ACC112 (cell line): ENCODE results near the gene KCMF1.
A peak's percentile ranks its signal among the peaks of the same experiment; 100 is the strongest.

ENCODE experiments used
- H2AFZ ChIP-seq: fragments of 200-600 bp; sonication (generic); one replicate; pipeline ENCODE4 v1.6.0; 2017; ENCODE audit warnings: antibody characterized with exemption, low read length; ENCODE audit not compliant: unreplicated experiment
- H3K27ac ChIP-seq: fragments of 200-600 bp; sonication (generic); 2 replicates; pipeline ENCODE4 v1.5.1; 2014; ENCODE audit warnings: low read depth, mild to moderate bottlenecking, antibody characterized with exemption, low read length, moderate library complexity
- H3K27me3 ChIP-seq: fragments of 200-600 bp; sonication (generic); 2 replicates; pipeline ENCODE4 v1.6.1; 2014; ENCODE audit warnings: mild to moderate bottlenecking, antibody characterized with exemption, low read length, moderate library complexity, mixed read lengths; ENCODE audit not compliant: insufficient read depth
- H3K36me3 ChIP-seq: fragments of 200-600 bp; sonication (generic); 2 replicates; pipeline ENCODE4 v1.6.1; 2016; ENCODE audit warnings: mild to moderate bottlenecking, antibody characterized with exemption, low read length, moderate library complexity, mixed read lengths; ENCODE audit not compliant: insufficient read depth
- H3K4me1 ChIP-seq: fragments of 200-600 bp; sonication (generic); one replicate; pipeline ENCODE4 v1.6.1; 2016; ENCODE audit warnings: low read length, mixed read lengths; ENCODE audit not compliant: insufficient read depth, unreplicated experiment, control insufficient read depth
- H3K4me3 ChIP-seq: fragments of 200-600 bp; sonication (generic); 2 replicates; pipeline ENCODE4 v1.5.1; 2014; ENCODE audit warnings: mild to moderate bottlenecking, low read depth, low read length
- H3K79me2 ChIP-seq: fragments of 200-600 bp; sonication (generic); one replicate; pipeline ENCODE4 v1.6.0; 2016; ENCODE audit warnings: low read length; ENCODE audit not compliant: control insufficient read depth, unreplicated experiment, insufficient read depth

KCMF1 gene

DNA sequence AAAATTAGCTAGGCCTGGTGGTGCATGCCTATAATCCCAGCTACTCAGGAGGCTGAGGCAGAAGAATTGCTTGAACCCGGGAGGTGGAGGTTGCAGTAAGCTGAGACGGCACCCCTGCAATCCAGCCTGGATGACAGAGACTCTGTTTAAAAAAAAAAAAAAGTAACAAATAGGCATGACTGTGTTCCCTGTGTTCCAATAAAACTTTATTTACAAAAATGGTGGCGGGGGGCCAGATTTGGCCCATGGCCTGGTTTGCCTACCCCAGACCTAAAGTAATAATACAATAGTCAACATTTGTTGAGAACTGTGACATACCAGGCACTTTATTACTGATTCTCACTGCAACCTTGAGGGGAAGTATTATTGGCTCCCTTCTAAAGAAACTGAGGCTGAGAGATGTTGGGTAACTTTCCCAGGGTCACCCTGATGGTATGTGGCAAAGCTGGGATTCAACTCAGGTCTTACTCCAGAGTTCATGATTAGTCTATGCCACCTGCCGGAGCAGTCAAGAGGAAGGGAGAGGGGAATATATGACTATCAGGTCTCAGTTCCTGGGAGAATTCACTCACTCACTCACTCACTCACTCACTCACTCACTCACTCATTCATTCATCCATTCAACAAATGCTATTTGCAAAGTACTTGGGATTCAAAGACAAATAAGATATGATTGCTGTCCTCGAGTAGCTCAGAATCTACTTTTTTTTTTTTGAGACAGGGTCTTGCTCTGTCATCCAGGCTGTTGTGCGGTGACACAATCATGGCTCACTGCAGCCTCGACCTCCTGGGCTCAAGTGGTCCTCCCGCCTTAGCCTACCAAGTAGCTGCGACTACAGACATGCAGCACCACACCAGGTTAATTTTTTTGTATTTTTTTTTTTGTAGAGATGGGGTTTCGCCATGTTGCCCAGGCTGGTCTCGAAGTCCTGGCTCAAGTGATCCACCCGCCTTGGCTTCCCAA, 14.3 kb upstream of the KCMF1 start:
- H3K4me1 ChIP-seq, result peaks cover 30% of the 10 kb centered on the region
- H3K79me2 ChIP-seq, result peaks cover 1% of the 10 kb centered on the region
- no peaks in the 10 kb centered on the region for H3K36me3 ChIP-seq
- peak overlapping the region; percentile 95; the same call in 1 of the 2 replicates for H3K27ac ChIP-seq
- H3K27me3 ChIP-seq, result no peaks in the 10 kb centered on the region
- H3K4me3 ChIP-seq, result no peak overlapping the region
- H2AFZ ChIP-seq, result no peak overlapping the region

DNA sequence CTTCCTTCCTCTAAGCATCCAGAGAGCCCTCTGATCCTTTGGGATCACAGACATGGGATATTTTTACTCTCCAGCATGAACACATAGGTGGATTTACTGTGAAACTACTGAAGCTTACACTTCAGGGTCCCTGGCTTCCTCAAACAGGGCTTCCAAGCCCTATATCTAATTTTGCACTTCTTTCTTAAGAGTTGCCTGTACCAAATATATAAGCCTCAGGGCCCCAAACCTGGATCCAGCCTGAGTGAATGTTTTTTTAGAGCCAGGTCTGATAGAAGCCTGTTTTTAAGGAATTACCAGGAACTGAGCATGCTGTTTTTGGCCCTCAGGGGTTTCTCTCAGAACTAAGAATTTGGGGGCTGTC, 13.2 kb upstream of the KCMF1 start:
- no peaks in the 10 kb centered on the region for H3K27me3 ChIP-seq
- peaks cover 4% of the 10 kb centered on the region for H3K79me2 ChIP-seq
- no peak overlapping the region for H2AFZ ChIP-seq
- H3K4me3 ChIP-seq, result no peak overlapping the region
- peaks cover 30% of the 10 kb centered on the region for H3K4me1 ChIP-seq
- peaks cover 4% of the 10 kb centered on the region; the same call in 1 of the 2 replicates for H3K36me3 ChIP-seq
- H3K27ac ChIP-seq, result peak overlapping the region; percentile 95

DNA sequence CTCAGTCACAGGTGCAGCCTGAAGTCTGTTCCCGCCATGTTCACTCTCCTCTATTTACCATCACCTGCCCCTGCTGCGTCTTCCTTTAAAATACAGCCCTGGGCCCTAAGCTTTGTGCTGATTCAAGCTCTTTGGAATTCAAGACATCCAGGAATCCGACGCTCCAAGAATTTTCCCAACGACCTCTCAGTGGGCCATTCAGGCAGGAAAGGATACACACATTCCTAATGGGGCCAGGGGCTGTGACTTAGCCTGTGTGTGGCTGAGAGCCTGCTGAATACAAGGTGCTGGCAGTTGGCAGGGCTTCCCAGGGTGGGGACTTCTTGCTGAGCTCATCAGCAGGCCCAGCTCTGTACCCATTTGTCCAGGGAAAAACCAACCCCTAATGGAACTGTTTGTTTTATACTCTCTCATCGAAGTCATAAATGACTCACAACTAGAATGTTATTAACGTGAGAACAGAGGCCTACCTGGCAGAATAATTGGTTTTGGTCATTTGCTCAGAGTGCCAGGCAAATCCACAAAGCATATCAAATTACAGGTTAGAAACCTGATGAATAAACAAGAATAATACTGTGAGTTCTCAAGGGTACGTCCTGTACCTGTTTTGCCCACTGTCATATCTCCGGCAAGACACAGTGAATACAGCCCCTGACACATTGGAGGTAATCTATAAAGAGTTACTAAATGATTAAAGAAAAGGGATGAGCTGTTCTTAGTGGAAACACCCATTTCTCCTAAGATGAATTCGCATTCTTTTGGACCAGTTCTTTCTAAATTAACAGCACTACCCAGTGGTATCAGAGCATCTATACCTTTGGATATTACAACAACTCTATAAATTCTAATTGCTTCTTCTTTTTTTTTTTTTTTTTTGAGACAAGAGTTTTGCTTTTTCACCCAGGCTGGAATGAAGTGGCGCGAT, 12.6 kb upstream of the KCMF1 start:
- H3K4me1 ChIP-seq, result peaks cover 36% of the 10 kb centered on the region
- H3K27me3 ChIP-seq, result no peaks in the 10 kb centered on the region
- H2AFZ ChIP-seq, result no peak overlapping the region
- H3K79me2 ChIP-seq, result peaks cover 10% of the 10 kb centered on the region
- no peak overlapping the region for H3K4me3 ChIP-seq
- H3K36me3 ChIP-seq, result peaks cover 6% of the 10 kb centered on the region; the same call in 1 of the 2 replicates
- peak overlapping the region; percentile 95 for H3K27ac ChIP-seq

DNA sequence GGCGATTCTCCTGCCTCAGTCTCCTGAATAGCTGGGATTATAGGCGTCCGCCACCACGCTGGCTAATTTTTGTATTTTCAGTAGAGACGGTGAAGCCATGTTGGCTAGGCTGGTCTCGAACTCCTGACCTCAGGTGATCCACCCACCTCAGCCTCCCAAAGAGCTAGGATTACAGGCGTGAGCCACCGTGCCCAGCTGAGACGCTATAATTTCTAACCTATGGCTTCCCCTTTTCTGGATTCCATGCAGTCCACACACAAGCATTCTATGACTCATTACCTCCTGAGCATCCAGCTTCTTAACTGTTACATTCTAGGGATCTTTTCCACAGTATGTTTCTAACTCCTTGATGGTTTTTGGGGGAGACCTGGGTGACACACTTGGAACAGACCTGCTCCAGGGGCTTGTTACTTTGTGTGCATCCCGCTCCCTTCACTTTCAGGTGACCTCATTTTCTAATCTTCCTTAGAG, 11.8 kb upstream of the KCMF1 start:
- peaks cover 43% of the 10 kb centered on the region for H3K4me1 ChIP-seq
- H3K27ac ChIP-seq, result peak overlapping the region; percentile 95
- H3K4me3 ChIP-seq, result no peak overlapping the region
- no peaks in the 10 kb centered on the region for H3K27me3 ChIP-seq
- H2AFZ ChIP-seq, result no peak overlapping the region
- peaks cover 6% of the 10 kb centered on the region; the same call in 1 of the 2 replicates for H3K36me3 ChIP-seq
- H3K79me2 ChIP-seq, result peaks cover 13% of the 10 kb centered on the region

DNA sequence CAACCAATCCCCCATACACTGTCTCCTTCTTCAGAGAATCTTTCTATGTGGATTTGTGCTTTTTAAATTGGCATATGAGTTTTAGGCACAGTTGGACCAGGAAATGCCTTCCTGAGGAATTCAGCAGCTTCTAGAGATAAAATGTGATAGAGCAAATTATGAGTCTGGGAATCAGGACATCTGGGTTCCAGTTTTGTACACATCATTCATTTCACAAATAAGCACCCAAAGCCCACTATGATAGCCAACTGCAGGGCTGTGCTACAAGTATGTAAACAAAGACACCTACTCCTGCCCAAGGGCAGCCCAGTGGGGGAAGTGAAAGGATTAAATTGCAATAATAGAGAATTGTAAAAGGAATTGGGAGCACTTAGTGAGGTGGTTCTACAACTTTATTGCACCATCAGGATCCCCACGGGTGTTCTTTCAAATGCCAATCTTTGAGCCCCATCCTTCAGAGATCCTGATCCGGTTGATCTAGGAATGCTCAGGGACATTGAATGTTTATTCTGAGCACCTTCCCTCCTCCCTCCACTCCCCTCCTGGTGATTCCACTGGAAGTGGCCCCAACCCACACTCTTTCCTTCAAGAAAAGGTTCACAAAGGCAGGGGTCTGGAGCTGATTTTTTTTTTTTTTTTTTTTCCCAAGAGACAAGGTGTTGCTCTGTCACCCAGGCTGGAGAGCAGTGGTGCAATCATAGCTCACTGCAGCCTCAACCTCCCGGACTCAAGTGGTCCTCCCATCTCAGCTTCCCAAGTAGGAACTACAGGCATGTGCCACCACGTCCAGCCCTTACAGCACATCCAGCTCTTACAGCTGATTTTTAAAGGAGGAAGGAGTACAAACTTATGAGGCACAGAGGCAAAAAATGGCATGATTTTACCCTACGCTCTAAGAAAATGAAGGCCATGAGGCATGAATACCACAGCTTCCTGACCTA, 11.1 kb upstream of the KCMF1 start:
- no peak overlapping the region for H2AFZ ChIP-seq
- peaks cover 49% of the 10 kb centered on the region for H3K4me1 ChIP-seq
- no peaks in the 10 kb centered on the region for H3K27me3 ChIP-seq
- peaks cover 6% of the 10 kb centered on the region; the same call in 1 of the 2 replicates for H3K36me3 ChIP-seq
- peaks cover 13% of the 10 kb centered on the region for H3K79me2 ChIP-seq
- peak overlapping the region; percentile 95 for H3K27ac ChIP-seq
- H3K4me3 ChIP-seq, result no peak overlapping the region

DNA sequence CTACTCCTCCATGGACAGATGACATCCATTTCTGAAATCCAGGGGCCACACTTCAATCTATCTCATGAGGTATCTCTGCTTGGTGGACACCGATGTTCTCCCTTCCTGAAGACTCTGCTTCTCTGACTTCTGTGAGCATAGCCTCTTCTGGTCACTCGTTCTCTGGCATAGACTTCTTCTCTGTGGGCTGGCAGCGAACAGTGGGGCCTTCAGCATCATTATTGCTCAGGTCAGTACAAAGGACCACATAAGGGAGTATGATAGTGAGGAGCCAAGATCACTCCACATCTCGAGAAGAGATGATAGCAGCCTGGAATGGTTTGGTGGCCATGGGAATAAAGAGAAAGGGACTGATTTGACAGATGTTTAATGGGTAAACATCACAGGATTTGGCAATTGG, 8.0 kb upstream of the KCMF1 start:
- H3K36me3 ChIP-seq, result peaks cover 9% of the 10 kb centered on the region
- H3K27ac ChIP-seq, result peak overlapping the region; percentile 76; the same call in 1 of the 2 replicates
- H2AFZ ChIP-seq, result no peak overlapping the region
- no peaks in the 10 kb centered on the region for H3K27me3 ChIP-seq
- peaks cover 29% of the 10 kb centered on the region for H3K79me2 ChIP-seq
- peaks cover 50% of the 10 kb centered on the region for H3K4me1 ChIP-seq
- H3K4me3 ChIP-seq, result no peak overlapping the region

DNA sequence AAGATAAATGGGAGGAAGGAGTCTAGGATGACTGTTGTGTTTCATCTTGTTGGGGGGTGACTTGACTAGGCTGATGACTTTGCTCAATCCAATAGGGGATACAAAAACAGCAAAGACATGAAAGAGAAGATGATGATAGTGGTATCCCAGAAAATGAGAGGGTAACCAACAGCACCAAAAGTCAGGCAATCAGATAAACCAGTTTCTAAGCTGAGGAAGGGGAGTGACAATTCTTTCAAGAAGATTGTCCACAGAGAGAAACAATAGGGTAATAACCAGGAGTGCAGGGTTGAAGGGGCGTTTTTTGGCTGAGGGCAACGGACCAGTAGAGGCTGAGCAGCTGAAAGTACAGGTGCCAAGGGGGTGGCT, 7.7 kb upstream of the KCMF1 start:
- peaks cover 12% of the 10 kb centered on the region for H3K36me3 ChIP-seq
- H2AFZ ChIP-seq, result no peak overlapping the region
- peaks cover 33% of the 10 kb centered on the region for H3K79me2 ChIP-seq
- H3K4me1 ChIP-seq, result peaks cover 50% of the 10 kb centered on the region
- no peaks in the 10 kb centered on the region for H3K27me3 ChIP-seq
- H3K27ac ChIP-seq, result peak overlapping the region; percentile 76
- no peak overlapping the region; the same call in 1 of the 2 replicates for H3K4me3 ChIP-seq

DNA sequence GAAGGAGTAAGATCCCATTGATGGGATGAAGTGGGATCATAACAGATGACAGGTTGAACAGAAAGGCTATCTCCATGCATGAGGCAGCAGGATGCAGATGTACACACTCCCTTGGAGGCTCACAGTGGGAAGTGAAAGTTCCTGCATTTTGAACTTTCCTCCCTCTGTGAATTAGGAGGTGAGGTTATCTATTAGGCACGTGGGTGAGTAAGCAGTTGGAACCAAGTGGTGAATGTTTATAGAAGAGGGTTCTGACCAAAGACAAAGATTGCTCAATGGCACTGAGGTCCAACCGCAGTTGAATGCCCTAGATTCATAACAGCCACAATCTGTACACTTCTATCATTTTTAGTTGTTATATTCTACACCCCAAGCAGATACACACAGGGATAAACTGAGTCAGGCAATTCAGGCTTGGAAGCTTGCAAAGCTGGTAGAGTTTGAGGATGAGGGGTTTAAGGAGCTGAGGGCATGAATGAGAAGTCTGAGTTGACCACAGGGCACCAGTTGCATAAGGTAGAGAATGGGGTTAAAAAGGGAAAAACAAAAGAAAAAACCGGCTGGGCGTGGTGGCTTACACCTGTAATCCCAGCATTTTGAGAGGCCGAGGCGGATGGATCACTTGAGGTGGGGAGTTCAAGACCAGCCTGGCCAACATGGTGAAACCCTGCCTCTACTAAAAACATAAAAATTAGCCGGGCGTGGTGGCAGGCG, 7.1 kb upstream of the KCMF1 start:
- Histone ChIP-seq H3K4me1 (peaks cover 49% of the 10 kb centered on the region), H3K36me3 (peaks cover 12% of the 10 kb centered on the region), H3K79me2 (peaks cover 38% of the 10 kb centered on the region), H3K27ac (peak overlapping the region; percentile 76), H3K4me3 (peak overlapping the region; percentile 31; the same call in 1 of the 2 replicates), H3K27me3 (no peaks in the 10 kb centered on the region), H2AFZ (no peak overlapping the region)

DNA sequence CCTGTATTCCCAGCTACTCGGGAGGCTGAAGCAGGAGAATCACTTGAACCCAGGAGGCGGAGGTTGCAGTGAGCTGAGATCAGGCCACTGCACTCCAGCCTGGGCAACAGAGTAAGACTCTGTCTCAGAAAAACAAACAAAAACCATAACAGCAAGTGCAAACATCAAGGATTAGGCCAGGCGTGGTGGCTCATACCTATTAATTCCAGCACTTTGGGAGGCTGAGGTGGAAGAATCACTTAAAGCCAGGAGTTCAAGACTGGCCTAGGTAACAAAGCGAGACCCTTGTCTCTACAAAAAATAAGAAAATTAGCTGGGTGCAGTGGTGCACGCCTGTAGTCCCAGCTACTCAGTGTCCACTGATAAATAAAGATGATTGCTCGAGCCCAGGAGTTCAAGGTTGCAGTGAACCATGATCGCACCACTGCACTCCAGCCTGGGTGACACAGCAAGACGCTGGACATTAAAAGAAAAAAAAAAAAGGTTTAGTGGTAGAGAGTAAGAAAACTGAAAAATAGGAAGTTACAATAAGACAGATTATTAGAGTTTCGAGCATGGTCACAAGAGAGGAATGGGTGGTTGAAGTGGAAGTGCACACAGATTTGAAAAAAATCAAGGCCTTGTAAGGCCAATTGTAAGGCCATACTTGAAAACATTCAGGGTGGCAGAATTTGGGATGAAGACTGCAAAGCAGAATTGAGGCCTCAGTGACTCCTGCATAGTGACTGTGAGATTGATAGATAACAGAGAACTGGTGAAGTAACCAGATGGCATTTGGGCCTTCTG, 6.4 kb upstream of the KCMF1 start:
- no peaks in the 10 kb centered on the region for H3K27me3 ChIP-seq
- peaks cover 12% of the 10 kb centered on the region for H3K36me3 ChIP-seq
- peaks cover 48% of the 10 kb centered on the region for H3K4me1 ChIP-seq
- H3K79me2 ChIP-seq, result peaks cover 46% of the 10 kb centered on the region
- H3K4me3 ChIP-seq, result no peak overlapping the region
- peak overlapping the region; percentile 76 for H3K27ac ChIP-seq
- no peak overlapping the region for H2AFZ ChIP-seq
